Limb (tissue), 2 donors: ENCODE results near the gene FKBP2.

Experiments used
- DNase-seq, 2 donors: peaks; one replicate each; pipeline ENCODE4 v3.0.0-alpha.2; 2016; ENCODE audit errors: extremely low spot score in 2 of 2

FKBP2 gene

GRCh38 chr11:64284048-64284961 lies 43.4 kb downstream of the FKBP2 start, which contains the start of gene BAD:
TSS of gene BAD (minus strand) at chr11:64284665. CDS start at chr11:64284368, 297 bp downstream.
- peak; percentile 94 to 97 for DNase-seq

GRCh38 chr11:64284962-64285884 lies 44.3 kb downstream of the FKBP2 start, which contains the start of gene GPR137:
TSS of gene GPR137 (plus strand) at chr11:64285848. CDS start at chr11:64286525, 677 bp downstream.
- peak; percentile 84 to 96 for DNase-seq

GRCh38 chr11:64285885-64286800 lies 45.2 kb downstream of the FKBP2 start:
- no peak for DNase-seq

GRCh38 chr11:64286801-64287159 lies 45.9 kb downstream of the FKBP2 start:
- no peak for DNase-seq

GRCh38 chr11:64287676-64288352 lies 46.9 kb downstream of the FKBP2 start:
- DNase-seq = no peak

DNA sequence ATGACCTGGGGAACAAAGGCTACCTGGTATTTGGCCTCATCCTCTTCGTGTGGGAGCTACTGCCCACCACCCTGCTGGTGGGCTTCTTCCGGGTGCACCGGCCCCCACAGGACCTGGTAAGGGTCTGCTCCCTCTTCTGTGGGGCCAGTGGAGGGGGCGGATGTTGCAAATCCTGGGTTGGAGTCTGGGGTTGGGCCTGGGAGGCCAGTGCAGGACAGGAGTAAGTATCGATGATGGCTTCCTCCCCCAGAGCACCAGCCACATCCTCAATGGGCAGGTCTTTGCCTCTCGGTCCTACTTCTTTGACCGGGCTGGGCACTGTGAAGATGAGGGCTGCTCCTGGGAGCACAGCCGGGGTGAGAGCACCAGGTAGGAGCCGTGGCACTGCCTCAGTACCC lies 47.5 kb downstream of the FKBP2 start:
- DNase-seq = no peak

DNA sequence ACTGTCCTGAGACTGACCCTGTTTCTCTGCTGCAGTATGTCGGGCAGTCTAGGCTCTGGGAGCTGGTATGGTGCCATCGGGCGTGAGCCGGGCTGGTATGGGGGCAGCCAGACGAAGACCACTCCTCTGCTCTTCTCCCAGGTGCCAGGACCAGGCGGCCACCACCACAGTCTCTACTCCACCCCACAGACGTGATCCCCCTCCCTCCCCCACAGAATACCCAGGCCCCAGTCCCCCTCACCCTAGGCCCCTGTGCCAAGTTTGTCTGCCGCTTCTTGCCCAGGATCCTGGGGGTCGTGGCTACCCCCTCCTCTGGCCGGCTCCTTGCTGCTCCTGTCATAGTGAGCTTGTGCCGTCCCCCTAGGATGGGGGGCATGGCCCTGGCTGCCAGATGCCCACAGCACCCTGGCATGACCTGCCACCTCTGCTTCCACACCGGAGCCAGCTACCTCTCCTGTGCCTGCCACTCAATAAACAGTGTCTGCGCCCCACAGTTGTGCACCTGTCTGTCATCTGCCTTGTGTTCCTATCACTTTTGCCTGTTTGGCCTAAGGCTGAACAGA lies 48.2 kb downstream of the FKBP2 start:
- no peak for DNase-seq

DNA sequence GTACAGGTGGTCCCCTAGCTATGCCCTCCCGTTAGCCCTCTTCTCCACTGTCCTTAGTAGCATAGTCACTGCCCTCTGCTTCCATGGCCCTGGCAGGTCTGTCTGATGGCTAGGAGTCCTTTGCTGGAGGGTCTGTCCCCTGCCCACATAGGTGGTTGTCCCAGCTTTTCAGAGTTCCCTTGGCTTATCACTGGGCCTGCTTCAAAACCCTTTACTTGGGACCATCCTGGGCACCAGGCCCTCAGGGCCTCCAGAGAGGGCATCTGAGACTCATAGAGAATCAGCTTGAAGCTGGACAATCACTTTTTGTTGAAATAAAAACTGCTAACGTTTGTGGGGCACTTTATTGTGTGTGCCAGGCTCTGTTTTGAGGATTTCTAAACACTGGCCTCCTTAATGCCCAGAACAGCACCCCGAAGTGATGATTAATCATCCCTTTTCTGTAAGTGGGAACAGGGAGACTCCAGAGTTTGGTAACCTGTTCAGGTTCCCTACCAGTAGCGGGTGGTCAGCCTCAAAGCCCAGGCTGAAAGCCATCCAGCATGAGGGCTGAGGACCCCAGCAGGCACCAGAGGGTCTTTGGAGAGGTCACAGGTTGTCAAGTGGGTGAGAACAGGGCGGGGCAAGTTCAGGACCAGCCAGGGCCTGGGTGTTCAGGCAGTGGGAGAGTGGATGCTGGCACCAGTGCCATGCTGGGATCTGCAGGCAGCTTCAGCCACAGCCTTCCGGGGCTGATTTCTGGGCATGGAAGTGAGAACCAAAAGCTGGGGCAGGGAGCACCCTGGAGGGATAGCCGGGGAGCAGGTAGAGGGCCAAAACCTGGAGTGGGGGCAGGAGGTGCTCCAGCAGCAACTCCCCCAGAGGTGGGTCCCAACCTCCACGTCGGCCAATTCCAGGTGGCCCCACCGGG lies 49.7 kb downstream of the FKBP2 start:
- DNase-seq = no peak

GRCh38 chr11:64291262-64291751 lies 50.4 kb downstream of the FKBP2 start, which contains the start of gene KCNK4:
TSS of gene KCNK4 (plus strand) at chr11:64291302. CDS start at chr11:64293019, 1,717 bp downstream.
- DNase-seq = no peak

DNA sequence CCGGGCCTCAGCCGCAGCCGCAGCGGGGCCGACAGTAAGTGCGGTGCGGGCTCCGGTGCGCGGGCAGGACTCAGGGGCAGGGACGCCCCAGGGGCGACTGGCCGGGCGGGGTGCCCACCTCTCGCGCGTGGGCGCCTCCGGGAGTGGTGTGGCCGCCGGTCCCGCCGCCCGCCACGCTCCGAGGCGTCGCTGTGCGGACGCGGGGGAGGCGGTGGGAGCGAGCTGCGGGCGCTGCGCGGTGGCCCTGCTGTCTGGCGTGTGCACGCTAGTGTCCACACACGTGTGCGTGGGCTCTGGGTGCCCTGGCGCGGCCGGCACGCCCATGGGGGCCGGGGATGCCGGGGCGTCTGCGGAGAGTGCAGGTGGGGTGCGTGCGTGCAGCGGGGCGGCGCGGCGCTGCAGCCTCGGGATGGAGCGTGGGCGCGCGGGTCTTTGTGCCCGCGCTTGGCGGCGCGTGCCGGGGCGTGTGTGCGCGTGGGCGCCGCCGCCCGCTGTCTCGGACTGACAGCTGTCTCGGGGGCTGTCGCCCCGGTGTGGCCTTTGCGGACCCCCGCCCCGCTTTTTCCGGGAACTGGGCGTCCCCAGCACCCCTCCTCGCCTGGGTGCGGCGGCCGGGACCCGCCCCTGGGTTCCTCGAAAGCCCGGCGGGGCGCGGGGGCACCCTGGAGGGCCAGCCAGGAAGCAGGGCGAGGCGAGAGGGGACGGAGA lies 51.0 kb downstream of the FKBP2 start:
- DNase-seq = peak in 1 of 2 donors; percentile 57

- no peak for DNase-seq
These were observed 51.8 kb downstream of the FKBP2 start for GRCh38 chr11:64292460-64293254.
